Thyroid gland (tissue), 4 donors: ENCODE results near the gene SFTPD. TPM values are rescaled to one million over a fixed set of nuclear protein-coding genes. Genes with fewer than 3 reads are reported as not detected.
A peak's percentile ranks its signal among the peaks of the same experiment; 100 is the strongest.
"Not testable (repeated sequence)": the region's sequence is repeated elsewhere in the genome, so short reads cannot be mapped to it uniquely, and the experiment has no call there.

Experiments
- DNase-seq, 2 donors: peaks; one replicate each; pipeline ENCODE4 v3.0.0-alpha.2; 2019
- H3K27ac ChIP-seq, 3 donors: fragments of 200-600 bp; sonication (generic); 1 replicate in 2 of 3; 2 replicates in 1 of 3; pipeline ENCODE4 v1.5.1; 2016 to 2019; ENCODE audit warnings: mild to moderate bottlenecking in 1 of 3, moderate library complexity in 1 of 3
- H3K27me3 ChIP-seq: fragments of 200-600 bp; sonication (generic); one replicate; pipeline ENCODE4 v1.5.1; 2019
- H3K36me3 ChIP-seq, 2 donors: fragments of 200-600 bp; sonication (generic); one replicate each; pipeline ENCODE4 v1.5.1; 2016 to 2019
- H3K4me1 ChIP-seq, 2 donors: fragments of 200-600 bp; sonication (generic); one replicate each; pipeline ENCODE4 v1.5.1; 2017 to 2019
- H3K4me3 ChIP-seq, 3 donors: fragments of 200-600 bp; sonication (generic); replicated peaks in 1 of 3; 1 replicate in 2 of 3; 2 replicates in 1 of 3; pipeline ENCODE4 v1.5.1; 2016; ENCODE audit warnings: mild to moderate bottlenecking in 1 of 3
- H3K9me3 ChIP-seq: fragments of 200-600 bp; sonication (generic); one replicate; pipeline ENCODE4 v1.5.1; 2017
- POLR2A ChIP-seq, 2 donors: fragments of 450-650 bp; IDR thresholded peaks; one replicate each; pipeline ENCODE4 v1.6.1; 2017; ENCODE audit warnings: antibody characterized with exemption in 2 of 2, mild to moderate bottlenecking in 2 of 2, moderate library complexity in 1 of 2
- WGBS, 2 donors: methylation state at CpG; one replicate each; pipeline ENCODE4 v1.1.5; 2017; 5-methylcytosine and 5-hydroxymethylcytosine counted together
- intact Hi-C: fragments of 100-400 bp; cut with DNase I; formaldehyde crosslinking; loops from one replicate; pipeline ENCODE4 v1.15.1; 2023
- total RNA-seq, 4 donors: library from RNA; depleted of rRNA; stranded (reverse); fragments of >200 nt; gene quantifications; one replicate each; pipeline ENCODE4 v1.2.3, GENCODE V29; 2016
- TF ChIP-seq, protein P1 (sequence below), 6 experiments: fragments of 200-600 bp in 3 of 6; fragments of 450-650 bp in 3 of 6; sonication (generic) in 3 of 6; IDR thresholded peaks; one replicate each; pipeline ENCODE4 v1.5.1; 2016 to 2019; ENCODE audit warnings: antibody characterized with exemption in 6 of 6, mild to moderate bottlenecking in 2 of 6, inconsistent platforms in 1 of 6, moderate library complexity in 1 of 6

SFTPD gene
- total RNA-seq, 4 donors from 2014 or later: 3.0 to 10.8 (median 5.7) TPM

DNA sequence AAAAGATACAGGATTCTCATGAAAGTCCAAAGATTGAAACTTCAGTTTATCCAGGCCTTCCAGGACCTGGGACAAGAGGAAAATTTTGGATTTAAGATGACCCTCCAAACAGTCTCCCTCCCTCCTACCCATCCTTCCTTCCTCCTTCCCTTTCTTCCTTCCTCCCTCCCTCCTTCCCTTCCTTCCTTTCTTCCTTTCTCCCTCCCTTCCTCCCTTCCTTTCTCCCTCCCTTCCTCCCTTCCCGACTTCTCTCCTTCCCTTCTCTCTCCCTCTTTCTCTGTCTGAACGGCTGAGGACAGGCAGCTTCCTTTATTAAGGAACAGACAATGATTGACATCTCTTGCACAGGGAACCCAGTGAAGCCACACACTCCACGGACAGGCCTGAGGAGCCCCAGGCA is 23.3 kb downstream of the SFTPD start:
- Histone ChIP-seq H3K4me3 (no peak overlapping the region), H3K27ac (no peak overlapping the region), H3K4me1 (no peaks in the 10 kb centered on the region), H3K27me3 (no peaks in the 10 kb centered on the region), H3K9me3 (no peaks in the 10 kb centered on the region), H3K36me3 (no peaks in the 10 kb centered on the region)
- TF ChIP-seq, protein P1, sequence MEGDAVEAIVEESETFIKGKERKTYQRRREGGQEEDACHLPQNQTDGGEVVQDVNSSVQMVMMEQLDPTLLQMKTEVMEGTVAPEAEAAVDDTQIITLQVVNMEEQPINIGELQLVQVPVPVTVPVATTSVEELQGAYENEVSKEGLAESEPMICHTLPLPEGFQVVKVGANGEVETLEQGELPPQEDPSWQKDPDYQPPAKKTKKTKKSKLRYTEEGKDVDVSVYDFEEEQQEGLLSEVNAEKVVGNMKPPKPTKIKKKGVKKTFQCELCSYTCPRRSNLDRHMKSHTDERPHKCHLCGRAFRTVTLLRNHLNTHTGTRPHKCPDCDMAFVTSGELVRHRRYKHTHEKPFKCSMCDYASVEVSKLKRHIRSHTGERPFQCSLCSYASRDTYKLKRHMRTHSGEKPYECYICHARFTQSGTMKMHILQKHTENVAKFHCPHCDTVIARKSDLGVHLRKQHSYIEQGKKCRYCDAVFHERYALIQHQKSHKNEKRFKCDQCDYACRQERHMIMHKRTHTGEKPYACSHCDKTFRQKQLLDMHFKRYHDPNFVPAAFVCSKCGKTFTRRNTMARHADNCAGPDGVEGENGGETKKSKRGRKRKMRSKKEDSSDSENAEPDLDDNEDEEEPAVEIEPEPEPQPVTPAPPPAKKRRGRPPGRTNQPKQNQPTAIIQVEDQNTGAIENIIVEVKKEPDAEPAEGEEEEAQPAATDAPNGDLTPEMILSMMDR (IDR thresholded peaks at IDR 0.05): no peak
- TF ChIP-seq POLR2A (IDR thresholded peaks at IDR 0.05): no peak
- no peak for DNase-seq
- intact Hi-C loops: no loop called here
- 57 to 64% methylated on average over 3 of the region's 3 CpGs for WGBS, 2 donors

DNA sequence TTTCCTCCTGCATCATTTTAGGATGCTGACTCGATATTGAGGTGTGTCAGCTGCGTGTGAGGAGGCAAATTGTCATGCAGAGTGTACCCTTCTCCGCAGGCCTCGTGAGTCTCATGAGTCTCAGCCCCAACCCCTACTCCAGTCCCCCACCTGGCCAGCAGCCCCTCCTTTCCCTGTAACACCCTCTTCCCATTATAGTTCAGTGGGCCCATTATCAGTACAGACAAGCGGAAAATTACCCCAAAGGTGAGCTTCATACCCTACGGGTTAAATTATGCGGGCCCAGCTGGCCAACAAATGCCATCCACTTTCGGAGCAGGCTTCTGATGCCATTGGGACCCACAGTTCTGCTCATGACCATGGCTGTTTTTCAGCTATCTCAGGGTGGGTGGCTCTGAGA is 25.2 kb downstream of the SFTPD start:
- Histone ChIP-seq H3K36me3 (no peaks in the 10 kb centered on the region), H3K9me3 (no peaks in the 10 kb centered on the region), H3K4me1 (no peaks in the 10 kb centered on the region), H3K27ac (no peak overlapping the region), H3K27me3 (no peaks in the 10 kb centered on the region), H3K4me3 (no peak overlapping the region)
- DNase-seq: no peak
- TF ChIP-seq, protein P1 (IDR thresholded peaks at IDR 0.05): no peak
- no peak for TF ChIP-seq POLR2A (IDR thresholded peaks at IDR 0.05)
- intact Hi-C loops: no loop called here
- 95 to 97% methylated on average over 8 of the region's 8 CpGs for WGBS, 2 donors

DNA sequence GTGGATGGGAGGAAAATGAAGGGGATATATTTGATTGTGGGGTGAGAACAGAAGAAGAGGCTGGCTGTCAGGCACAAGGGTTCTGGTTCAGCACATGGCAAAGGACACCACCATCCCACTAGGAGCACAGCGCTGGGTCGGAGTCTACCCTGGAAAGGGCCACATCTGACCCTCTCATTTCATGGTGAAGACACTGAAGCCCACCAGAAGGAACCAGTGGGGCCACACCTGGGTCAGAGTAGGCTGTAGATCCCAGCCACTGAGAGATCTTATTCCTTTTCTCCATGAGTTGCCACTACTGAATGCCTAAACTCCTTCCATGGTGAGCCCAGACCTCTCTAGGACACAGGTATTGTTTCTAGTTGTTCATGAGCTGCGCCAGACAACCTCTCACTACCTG is 25.8 kb downstream of the SFTPD start:
- H3K9me3 ChIP-seq: no peaks in the 10 kb centered on the region
- no peak overlapping the region for H3K27ac ChIP-seq
- no peaks in the 10 kb centered on the region for H3K4me1 ChIP-seq
- H3K36me3 ChIP-seq: no peaks in the 10 kb centered on the region
- no peak for DNase-seq
- 83 to 91% methylated on average over 3 of the region's 3 CpGs for WGBS, 2 donors
- no peaks in the 10 kb centered on the region for H3K27me3 ChIP-seq
- TF ChIP-seq POLR2A (IDR thresholded peaks at IDR 0.05): no peak
- TF ChIP-seq, protein P1 (IDR thresholded peaks at IDR 0.05): no peak
- intact Hi-C loops: no loop called here
- H3K4me3 ChIP-seq: no peak overlapping the region

- H3K4me3 ChIP-seq, H3K9me3 ChIP-seq, H3K27ac ChIP-seq, H3K36me3 ChIP-seq, H3K27me3 ChIP-seq, DNase-seq, intact Hi-C loops, H3K4me1 ChIP-seq: not testable (repeated sequence)
- WGBS, 2 donors: 92 to 93% methylated on average over 5 of the region's 6 CpGs
Observed at GRCh38 chr10:79922011-79922412, 26.9 kb downstream of the SFTPD start.

DNA sequence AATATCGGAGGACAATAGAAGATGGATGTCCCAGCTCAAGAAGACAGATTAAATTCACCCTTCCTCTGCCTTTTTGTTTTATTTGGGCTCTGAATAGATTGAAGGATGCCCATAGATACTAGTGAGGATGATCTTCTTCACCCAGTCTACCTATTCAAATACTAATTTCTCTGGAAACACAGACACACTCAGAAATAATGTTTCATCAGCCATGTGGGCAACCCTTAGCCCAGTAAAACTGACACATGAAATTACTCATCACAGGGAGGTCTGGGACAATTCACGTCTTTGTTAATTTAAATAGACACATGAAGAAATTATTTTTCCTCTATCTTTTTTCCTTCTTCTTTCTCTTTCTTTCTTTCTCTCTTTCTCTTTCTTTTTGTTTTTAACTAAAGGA is 33.1 kb downstream of the SFTPD start:
- H3K4me3 ChIP-seq, H3K4me1 ChIP-seq, H3K36me3 ChIP-seq, H3K27me3 ChIP-seq, intact Hi-C loops, H3K27ac ChIP-seq, H3K9me3 ChIP-seq, DNase-seq: not testable (repeated sequence)
- WGBS, 2 donors: 87 to 91% methylated on average over 2 of the region's 2 CpGs

DNA sequence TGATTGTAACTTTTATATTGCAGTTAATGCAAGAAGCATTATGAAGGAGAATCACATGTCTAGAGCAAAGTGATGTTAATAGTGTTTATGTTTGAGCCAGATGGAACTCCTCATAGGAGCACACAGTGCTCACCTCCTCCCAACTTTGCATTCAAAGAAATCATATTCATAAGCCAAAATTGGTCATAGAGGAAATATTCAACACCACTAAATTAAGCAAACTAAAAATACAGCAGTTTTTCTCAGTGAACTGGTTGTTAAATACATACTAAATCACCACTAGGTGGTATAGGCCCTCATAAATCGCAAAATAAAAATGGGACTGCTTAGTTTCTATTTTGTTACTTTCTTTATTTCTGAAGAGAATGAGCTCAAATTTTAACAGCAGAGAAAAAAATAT is 34.4 kb downstream of the SFTPD start:
- 80 to 89% methylated on average over 1 of the region's 1 CpG for WGBS, 2 donors
- H3K4me3 ChIP-seq, H3K27me3 ChIP-seq, H3K4me1 ChIP-seq, H3K9me3 ChIP-seq, DNase-seq, H3K36me3 ChIP-seq, H3K27ac ChIP-seq, intact Hi-C loops: not testable (repeated sequence)
- TF ChIP-seq, protein P1 (IDR thresholded peaks at IDR 0.05): peak in 3 of 6 experiments; percentile 17 to 24 (median 23)
